HG03175 (cell line): ENCODE measurements around the gene PRKCG.
"Not testable (repeated sequence)": the region's sequence is repeated elsewhere in the genome, so short reads cannot be mapped to it uniquely, and the experiment has no call there.

Experiments
- ATAC-seq: cut with Tn5 transposase; IDR thresholded peaks from one replicate; pipeline ENCODE4 v1.9.1; 2021; ENCODE audit warnings: mild to moderate bottlenecking, moderate library complexity; ENCODE audit not compliant: unreplicated experiment

PRKCG gene

GRCh38 chr19:53936029-53936428 lies 54.0 kb downstream of the PRKCG start:
- no peak for ATAC-seq

GRCh38 chr19:53942001-53942786 lies 60.2 kb downstream of the PRKCG start:
- ATAC-seq, result no peak

GRCh38 chr19:53944416-53944815 lies 62.4 kb downstream of the PRKCG start:
- no peak for ATAC-seq

GRCh38 chr19:53944933-53945332 lies 62.9 kb downstream of the PRKCG start:
- ATAC-seq, result no peak

- no peak for ATAC-seq
Measured at GRCh38 chr19:53945441-53945840, 63.4 kb downstream of the PRKCG start.

- no peak for ATAC-seq
Measured at GRCh38 chr19:53945998-53946397, 64.0 kb downstream of the PRKCG start.

- no peak for ATAC-seq
Measured at GRCh38 chr19:53947624-53948023, 65.6 kb downstream of the PRKCG start.

GRCh38 chr19:53948611-53949010 lies 66.6 kb downstream of the PRKCG start:
- ATAC-seq, result not testable (repeated sequence)

- ATAC-seq, result no peak
Measured at GRCh38 chr19:53951436-53951835, 69.4 kb downstream of the PRKCG start.

- ATAC-seq, result no peak
Measured at GRCh38 chr19:53951947-53952346, 70.0 kb downstream of the PRKCG start.

GRCh38 chr19:53953383-53953782 lies 71.4 kb downstream of the PRKCG start:
- ATAC-seq, result no peak
